ENCODE data around the gene LPCAT1.

The LPCAT1 gene

DNA sequence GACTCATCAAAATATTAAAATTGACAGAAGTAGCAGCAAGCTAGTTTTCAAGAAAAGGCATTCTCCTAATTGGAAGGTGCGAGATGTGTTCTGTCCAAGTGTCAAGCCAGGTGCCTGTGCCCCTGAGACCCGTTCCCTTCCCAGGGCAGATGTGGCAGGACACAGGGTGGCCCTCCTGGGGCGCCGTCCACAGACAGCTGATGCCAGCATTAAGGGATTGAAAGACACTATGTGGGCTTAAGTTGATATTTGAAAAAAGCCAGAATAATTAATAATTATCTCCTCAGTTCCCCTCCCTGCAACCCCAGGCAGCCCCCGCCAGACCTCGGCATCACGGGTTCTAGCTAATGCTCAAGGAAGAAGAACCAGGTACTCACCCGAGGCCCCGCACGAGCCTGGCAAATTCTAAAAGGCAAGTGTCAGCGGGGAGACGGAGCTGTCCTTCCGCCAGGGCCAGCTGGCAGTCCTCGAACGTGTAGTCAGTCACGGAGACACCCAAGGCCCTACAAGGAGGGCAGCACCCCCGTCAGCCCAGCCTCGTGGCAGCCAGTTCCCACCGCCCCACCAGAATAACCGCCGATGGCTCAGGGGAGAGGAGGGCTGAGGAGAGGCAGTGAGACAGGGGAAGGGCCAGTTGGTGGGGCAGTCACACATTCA, 49.4 kb downstream of the LPCAT1 start:
- ATAC-seq, result no peak
- TF ChIP-seq CREB5 (CRISPR knock-in tag; IDR thresholded peaks at IDR 0.05; ENCODE audit: low read depth), result no peak
- TF ChIP-seq RARB (CRISPR knock-in tag; IDR thresholded peaks at IDR 0.05), result no peak
- TF ChIP-seq SNAI2 (CRISPR knock-in tag; IDR thresholded peaks at IDR 0.05), result no peak
- no peak for TF ChIP-seq PATZ1 (CRISPR knock-in tag; IDR thresholded peaks at IDR 0.05; ENCODE audit: borderline replicate concordance)
- no peak for TF ChIP-seq OSR1 (CRISPR knock-in tag; IDR thresholded peaks at IDR 0.05)

- TF ChIP-seq ISL1 (CRISPR knock-in tag; IDR thresholded peaks at IDR 0.05) (no peak), CSRNP3 (CRISPR knock-in tag; IDR thresholded peaks at IDR 0.05) (no peak), CREB5 (CRISPR knock-in tag; IDR thresholded peaks at IDR 0.05; ENCODE audit: low read depth) (no peak), TSHZ2 (CRISPR knock-in tag; IDR thresholded peaks at IDR 0.05) (no peak), OSR1 (CRISPR knock-in tag; IDR thresholded peaks at IDR 0.05) (no peak), TCF4 (CRISPR knock-in tag; IDR thresholded peaks at IDR 0.05; ENCODE audit: borderline replicate concordance) (no peak), ZNF70 (CRISPR knock-in tag; IDR thresholded peaks at IDR 0.05) (no peak), ZC3H10 (CRISPR knock-in tag; IDR thresholded peaks at IDR 0.05) (no peak)
- no peak for ATAC-seq
Measured at GRCh38 chr5:1473746-1474145, 50.0 kb downstream of the LPCAT1 start.

GRCh38 chr5:1472964-1473628, 50.7 kb downstream of the LPCAT1 start:
- no peak for ATAC-seq
- TF ChIP-seq BACH2 (CRISPR knock-in tag; IDR thresholded peaks at IDR 0.05; ENCODE audit: borderline replicate concordance), result no peak
- TF ChIP-seq TCF4 (CRISPR knock-in tag; IDR thresholded peaks at IDR 0.05; ENCODE audit: borderline replicate concordance), result no peak
- TF ChIP-seq ESRRG (CRISPR knock-in tag; IDR thresholded peaks at IDR 0.05), result no peak
- no peak for TF ChIP-seq TOX (CRISPR knock-in tag; IDR thresholded peaks at IDR 0.05; ENCODE audit: borderline replicate concordance)
- TF ChIP-seq ZNF565 (CRISPR knock-in tag; conservative IDR thresholded peaks at IDR 0.05; ENCODE audit: low read depth), result no peak
- TF ChIP-seq OSR1 (CRISPR knock-in tag; IDR thresholded peaks at IDR 0.05), result no peak
- no peak for TF ChIP-seq SNAI2 (CRISPR knock-in tag; IDR thresholded peaks at IDR 0.05)
- no peak for TF ChIP-seq ZFP3 (CRISPR knock-in tag; IDR thresholded peaks at IDR 0.05)
- TF ChIP-seq ZNF8 (CRISPR knock-in tag; IDR thresholded peaks at IDR 0.05), result no peak
- TF ChIP-seq ZNF70 (CRISPR knock-in tag; IDR thresholded peaks at IDR 0.05), result no peak
- no peak for TF ChIP-seq PPARA (CRISPR knock-in tag; IDR thresholded peaks at IDR 0.05; ENCODE audit: borderline replicate concordance)
- no peak for TF ChIP-seq GLIS3 (CRISPR knock-in tag; IDR thresholded peaks at IDR 0.05)
